ENCODE data around the gene ENTHD1. TPM values are rescaled to one million over a fixed set of nuclear protein-coding genes. Genes with fewer than 3 reads are reported as not detected.
"Not testable (repeated sequence)": the region's sequence is repeated elsewhere in the genome, so short reads cannot be mapped to it uniquely, and the experiment has no call there.

ENTHD1 gene
- total RNA-seq, 2 donors from 2014 or later = not detected

- no peak overlapping the region for H3K4me3 ChIP-seq
- H3K27me3 ChIP-seq = no peaks in the 10 kb centered on the region
- H3K4me1 ChIP-seq = no peaks in the 10 kb centered on the region
- H3K9me3 ChIP-seq = no peaks in the 10 kb centered on the region
- no peaks in the 10 kb centered on the region for H3K36me3 ChIP-seq
- TF ChIP-seq CTCF (IDR thresholded peaks at IDR 0.05) = no peak
- H3K9ac ChIP-seq (ENCODE audit: low read depth in 2 of 2, low read length in 2 of 2) = no peak overlapping the region
- intact Hi-C loops (cut with DNase I) = no loop called here
- no peak for DNase-seq
- H3K27ac ChIP-seq = no peak overlapping the region
Measured at GRCh38 chr22:39883057-39883456, 10.5 kb downstream of the ENTHD1 start.

- H3K27me3 ChIP-seq = no peaks in the 10 kb centered on the region
- no peaks in the 10 kb centered on the region for H3K4me1 ChIP-seq
- H3K4me3 ChIP-seq = no peak overlapping the region
- H3K27ac ChIP-seq = no peak overlapping the region
- H3K36me3 ChIP-seq = no peaks in the 10 kb centered on the region
- H3K9ac ChIP-seq (ENCODE audit: low read depth in 2 of 2, low read length in 2 of 2) = no peak overlapping the region
- intact Hi-C loops (cut with DNase I) = no loop called here
- TF ChIP-seq CTCF (IDR thresholded peaks at IDR 0.05) = no peak
- H3K9me3 ChIP-seq = no peaks in the 10 kb centered on the region
- no peak for DNase-seq
Measured at GRCh38 chr22:39880722-39881121, 12.8 kb downstream of the ENTHD1 start.

GRCh38 chr22:39877079-39877845 lies 16.3 kb downstream of the ENTHD1 start:
- Histone ChIP-seq H3K4me1 (no peaks in the 10 kb centered on the region), H3K27ac (no peak overlapping the region), H3K36me3 (no peaks in the 10 kb centered on the region), H3K9me3 (no peaks in the 10 kb centered on the region), H3K9ac (ENCODE audit: low read depth in 2 of 2, low read length in 2 of 2) (no peak overlapping the region), H3K27me3 (no peaks in the 10 kb centered on the region), H3K4me3 (no peak overlapping the region)
- intact Hi-C loops (cut with DNase I) = no loop called here
- no peak for TF ChIP-seq CTCF (IDR thresholded peaks at IDR 0.05)
- no peak for DNase-seq

GRCh38 chr22:39875176-39875885 lies 18.2 kb downstream of the ENTHD1 start:
- intact Hi-C loops (cut with DNase I) = not testable (repeated sequence)

GRCh38 chr22:39873965-39874364 lies 19.6 kb downstream of the ENTHD1 start:
- DNase-seq = no peak
- Histone ChIP-seq H3K9ac (ENCODE audit: low read depth in 2 of 2, low read length in 2 of 2) (no peak overlapping the region), H3K36me3 (no peaks in the 10 kb centered on the region), H3K27me3 (no peaks in the 10 kb centered on the region), H3K4me1 (no peaks in the 10 kb centered on the region), H3K9me3 (no peaks in the 10 kb centered on the region), H3K27ac (no peak overlapping the region), H3K4me3 (no peak overlapping the region)
- intact Hi-C loops (cut with DNase I) = no loop called here
- no peak for TF ChIP-seq CTCF (IDR thresholded peaks at IDR 0.05)

More at GRCh38 chr22:39875176-39875885, 18.2 kb downstream of the ENTHD1 start:
- H3K4me3 ChIP-seq; DNase-seq; H3K9me3 ChIP-seq; H3K4me1 ChIP-seq; H3K9ac ChIP-seq (ENCODE audit: low read depth in 2 of 2, low read length in 2 of 2); H3K36me3 ChIP-seq; H3K27me3 ChIP-seq; H3K27ac ChIP-seq: not testable (repeated sequence)

- TF ChIP-seq CTCF (IDR thresholded peaks at IDR 0.05) = no peak
- no peak overlapping the region for H3K4me3 ChIP-seq
- intact Hi-C loops (cut with DNase I) = no loop called here
Measured at GRCh38 chr22:39872548-39872947, 21.0 kb downstream of the ENTHD1 start.

More at GRCh38 chr22:39872548-39872947, 21.0 kb downstream of the ENTHD1 start:
- Histone ChIP-seq H3K36me3 (no peaks in the 10 kb centered on the region), H3K9me3 (no peaks in the 10 kb centered on the region), H3K27ac (no peak overlapping the region), H3K27me3 (no peaks in the 10 kb centered on the region), H3K9ac (ENCODE audit: low read depth in 2 of 2, low read length in 2 of 2) (no peak overlapping the region), H3K4me1 (no peaks in the 10 kb centered on the region)
- no peak for DNase-seq

Data from colonic mucosa (tissue), 4 donors.